Tibial nerve (tissue), 4 donors: ENCODE results near the gene SNX25.

Source experiments
- CTCF ChIP-seq, 5 experiments: fragments of 200-600 bp in 3 of 5; fragments of 450-650 bp in 2 of 5; sonication (generic) in 3 of 5; IDR thresholded peaks; one replicate each; pipeline ENCODE4 v1.5.1; 2016 to 2019; ENCODE audit warnings: antibody characterized with exemption in 5 of 5, mild to moderate bottlenecking in 3 of 5, moderate library complexity in 2 of 5
- EP300 ChIP-seq, 2 donors: sonication (generic); formaldehyde crosslinking; IDR thresholded peaks; one replicate each; pipeline ENCODE4 v1.6.1; 2017; ENCODE audit warnings: antibody characterized with exemption in 2 of 2, mild to moderate bottlenecking in 1 of 2
- POLR2A ChIP-seq, 2 donors: fragments of 450-650 bp; IDR thresholded peaks; one replicate each; pipeline ENCODE4 v1.6.1; 2017; ENCODE audit warnings: antibody characterized with exemption in 2 of 2, mild to moderate bottlenecking in 2 of 2, moderate library complexity in 2 of 2

GRCh38 chr4:185312699-185313098 lies 103.3 kb downstream of the SNX25 start:
- no peak for TF ChIP-seq POLR2A (IDR thresholded peaks at IDR 0.05)
- no peak for TF ChIP-seq CTCF (IDR thresholded peaks at IDR 0.05)
- TF ChIP-seq EP300 (IDR thresholded peaks at IDR 0.05) = no peak
